ENCODE data around the gene GOLGA8J.
"Not testable (repeated sequence)": the region's sequence is repeated elsewhere in the genome, so short reads cannot be mapped to it uniquely, and the experiment has no call there.

GOLGA8J gene, protein sequence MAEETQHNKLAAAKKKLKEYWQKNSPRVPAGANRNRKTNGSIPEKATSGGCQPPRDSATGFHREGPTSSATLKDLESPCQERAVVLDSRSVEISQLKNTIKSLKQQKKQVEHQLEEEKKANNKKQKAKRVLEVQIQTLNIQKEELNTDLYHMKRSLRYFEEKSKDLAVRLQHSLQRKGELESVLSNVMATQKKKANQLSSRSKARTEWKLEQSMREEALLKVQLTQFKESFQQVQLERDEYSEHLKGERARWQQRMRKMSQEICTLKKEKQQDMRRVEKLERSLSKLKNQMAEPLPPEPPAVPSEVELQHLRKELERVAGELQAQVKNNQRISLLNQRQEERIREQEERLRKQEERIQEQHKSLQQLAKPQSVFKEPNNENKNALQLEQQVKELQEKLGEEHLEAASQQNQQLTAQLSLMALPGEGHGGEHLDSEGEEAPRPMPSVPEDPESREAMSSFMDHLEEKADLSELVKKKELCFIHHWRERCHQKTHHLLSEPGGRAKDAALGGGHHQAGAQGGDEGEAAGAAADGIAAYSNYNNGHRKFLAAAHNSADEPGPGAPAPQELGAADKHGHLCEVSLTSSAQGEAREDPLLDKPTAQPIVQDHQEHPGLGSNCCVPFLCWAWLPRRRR

DNA sequence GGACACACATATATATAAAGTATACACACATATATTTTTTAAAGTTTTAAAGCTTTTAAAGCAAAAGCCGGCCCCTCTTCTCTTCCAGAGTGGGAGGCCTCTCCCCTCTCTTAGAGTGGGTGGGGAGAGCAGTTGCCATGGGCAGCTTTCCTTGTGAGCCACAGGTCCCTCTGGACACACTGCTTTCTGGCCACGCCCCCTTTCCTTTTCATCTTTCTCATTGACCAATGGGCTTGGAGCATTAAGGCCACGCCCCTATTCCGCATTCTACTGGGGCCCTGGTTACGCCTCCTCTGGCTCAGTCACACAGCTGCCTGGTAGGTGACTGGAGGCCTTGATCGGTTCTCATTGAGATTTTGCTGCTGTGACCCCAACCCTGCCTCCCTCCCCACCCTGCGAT is at the start of gene GOLGA8J:
Gene GOLGA8J (plus strand): TSS at position 301 of the 400 bp plus-strand sequence. CDS start 98 bp downstream, at position 399.
- not testable (repeated sequence) for DNase-seq

DNA sequence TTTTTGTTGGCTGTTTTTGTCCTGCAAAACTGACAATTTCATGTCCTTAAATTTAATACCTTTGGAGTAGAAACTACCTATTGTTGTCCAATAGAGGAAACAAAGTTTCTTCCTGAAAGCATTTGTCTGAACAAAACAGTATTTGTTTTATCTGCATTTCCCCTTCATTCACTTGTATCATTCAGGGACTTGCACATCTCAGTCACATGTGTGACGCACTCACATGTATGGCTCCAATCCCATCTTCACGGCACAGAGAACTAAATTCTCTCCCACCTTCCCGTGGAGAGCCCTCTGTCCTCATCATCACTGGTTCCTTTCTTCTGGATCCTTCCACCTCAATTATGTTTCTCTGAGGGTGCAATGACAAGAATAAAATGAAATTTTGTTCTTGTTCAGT is 49.5 kb upstream of the GOLGA8J start:
- no peak for DNase-seq

DNA sequence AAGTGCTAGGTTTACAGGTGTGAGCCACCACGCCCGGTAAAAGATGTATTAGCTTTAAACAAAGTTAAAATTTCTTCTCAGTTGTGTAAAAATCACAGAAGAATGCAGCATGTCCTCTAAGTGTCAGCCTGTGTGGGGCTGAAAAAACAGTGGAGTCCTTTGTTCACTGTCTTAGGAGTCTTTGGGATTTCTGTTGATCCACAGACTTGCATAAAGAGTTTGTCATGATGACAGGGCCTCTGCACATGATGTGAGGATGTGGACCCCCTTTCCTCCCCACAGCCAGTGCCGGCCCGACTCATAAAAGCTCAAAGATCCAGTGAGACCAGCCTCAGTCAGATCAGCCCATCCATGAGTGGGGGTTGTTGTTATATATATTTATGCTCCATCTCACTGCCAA is 49.0 kb upstream of the GOLGA8J start:
- DNase-seq = peak in 1 of 51 donors; percentile 43

DNA sequence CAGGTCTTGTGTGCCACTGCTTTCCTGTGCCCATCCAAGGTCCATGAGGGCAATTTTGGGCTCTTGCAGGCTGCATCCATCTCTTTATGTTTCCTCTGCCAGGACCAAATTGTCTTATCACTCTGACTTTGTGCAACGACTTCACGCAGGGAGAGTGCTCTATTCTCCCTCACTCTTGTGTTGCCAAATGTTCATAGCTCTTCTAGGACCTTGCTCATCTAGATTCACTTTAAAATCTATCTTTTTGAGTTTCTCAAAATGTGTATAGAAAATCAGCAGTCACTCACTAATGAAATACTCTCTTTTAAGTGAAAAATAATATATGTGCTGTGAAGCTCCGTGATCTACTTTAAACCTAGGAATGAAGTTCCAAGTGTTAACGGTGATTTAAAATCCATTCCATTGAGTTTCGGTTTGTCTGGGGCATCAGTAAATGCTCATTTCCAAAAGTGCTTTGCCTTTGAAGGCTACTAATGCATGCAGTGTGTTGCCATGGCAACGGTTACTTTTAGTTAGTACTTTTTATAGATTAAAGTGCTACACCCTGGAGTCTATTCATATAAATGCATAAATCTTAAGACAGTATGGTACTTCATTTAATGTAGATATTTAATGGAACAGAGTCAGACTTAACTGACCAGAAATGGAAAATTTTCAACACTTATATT is 46.6 kb upstream of the GOLGA8J start:
- peak in 1 of 51 donors; percentile 35 for DNase-seq

DNA sequence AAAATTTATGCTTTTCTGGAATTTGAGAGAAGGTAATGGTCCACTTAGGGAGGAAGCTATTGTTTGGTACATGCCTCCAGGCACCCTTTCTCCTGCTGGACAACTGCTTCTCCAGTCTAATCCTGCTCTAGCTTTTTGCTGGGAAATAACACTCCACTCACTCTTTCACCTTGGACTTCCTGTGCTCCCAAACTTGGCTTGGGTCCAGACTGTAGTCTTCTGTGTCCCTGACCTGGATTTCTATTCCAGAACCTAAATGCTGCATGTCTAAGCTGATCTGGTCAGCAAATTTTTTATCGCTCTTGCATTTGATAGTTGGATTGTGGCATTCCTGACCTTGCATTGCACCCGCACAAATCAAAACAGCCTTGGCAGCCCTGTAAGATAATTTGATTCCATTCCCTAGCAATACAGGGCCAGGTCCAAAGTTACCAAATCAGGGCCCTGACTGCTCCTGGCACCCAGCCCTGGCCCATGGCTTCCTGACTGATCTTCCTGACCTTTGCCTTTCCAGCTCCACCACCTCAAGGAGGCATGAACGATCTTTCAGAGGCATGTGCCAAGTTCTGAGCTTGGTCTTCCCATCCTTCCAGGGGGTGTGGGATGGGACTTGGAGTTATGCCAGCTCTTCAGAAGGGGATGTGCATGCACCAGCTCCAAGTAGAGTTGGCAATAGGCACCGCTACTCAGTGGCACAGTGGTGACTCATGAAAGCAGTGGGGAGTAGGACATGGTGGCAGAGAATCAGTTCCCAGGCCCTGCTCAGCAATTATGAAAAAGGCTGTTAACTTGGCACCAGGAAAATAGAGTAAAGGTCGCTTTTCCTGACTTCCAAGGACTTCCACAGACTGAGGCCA is 43.9 kb upstream of the GOLGA8J start:
- DNase-seq = peak in 31 of 51 donors; percentile 15 to 76 (median 57)

DNA sequence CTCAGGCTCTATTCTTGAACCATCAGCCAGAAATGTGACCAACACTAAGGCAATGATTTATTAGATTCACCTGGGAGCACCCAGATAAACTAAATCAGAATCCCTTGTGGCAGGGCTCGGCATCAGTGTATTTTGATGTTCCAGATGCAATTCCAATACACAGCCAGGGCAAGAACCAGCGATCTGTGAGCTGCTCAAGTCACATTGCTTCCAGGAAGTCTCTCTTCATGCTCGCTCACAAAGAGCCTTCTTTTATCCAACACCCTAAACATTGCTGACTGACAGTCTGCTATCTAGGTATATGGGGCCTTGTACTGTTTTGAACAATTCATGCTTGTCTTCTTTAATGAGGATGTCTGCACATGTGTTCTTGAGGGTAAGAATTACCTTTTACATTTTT is 40.9 kb upstream of the GOLGA8J start:
- peak in 1 of 51 donors; percentile 40 for DNase-seq

DNA sequence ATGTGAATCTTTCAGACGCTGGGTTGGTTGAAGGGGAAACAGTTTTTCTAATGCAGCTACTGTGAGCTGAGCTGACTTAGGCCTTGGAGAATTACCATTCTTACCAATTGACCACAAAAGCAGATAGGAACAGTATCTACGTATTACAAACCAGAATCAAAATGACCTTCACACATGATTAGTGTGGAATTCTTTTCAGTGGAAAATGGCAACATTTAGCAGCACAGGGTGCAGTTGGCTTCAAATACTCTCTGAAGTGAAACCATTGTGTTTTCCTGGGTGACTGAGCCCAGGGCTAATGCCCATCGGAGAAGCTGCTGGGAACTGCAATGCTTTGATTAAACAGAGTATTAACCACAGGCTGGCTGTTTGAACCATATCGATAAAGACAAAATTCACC is 40.2 kb upstream of the GOLGA8J start:
- peak in 3 of 51 donors; percentile 8 to 65 (median 42) for DNase-seq

DNA sequence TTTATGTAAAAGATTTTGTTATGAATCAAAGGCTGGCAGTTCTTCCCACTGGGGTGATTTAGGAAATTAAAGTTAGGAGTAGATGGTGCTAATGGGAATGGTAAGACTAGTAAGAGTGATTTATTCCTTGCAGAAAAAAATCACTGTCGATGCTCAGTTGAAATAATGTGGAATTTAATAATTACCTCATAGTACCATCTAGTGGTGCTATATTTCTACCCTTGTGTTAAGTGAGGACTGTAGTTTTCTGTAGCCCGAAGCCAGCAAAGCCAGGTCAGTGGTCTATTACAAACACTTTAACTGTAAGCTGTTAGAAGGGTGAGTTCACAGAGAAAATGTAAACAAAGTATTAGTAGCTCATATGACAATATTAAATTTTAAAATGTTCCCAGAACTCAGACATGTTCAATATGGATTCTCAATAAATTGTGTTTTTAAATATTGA is 39.5 kb upstream of the GOLGA8J start:
- peak in 1 of 51 donors; percentile 65 for DNase-seq

DNA sequence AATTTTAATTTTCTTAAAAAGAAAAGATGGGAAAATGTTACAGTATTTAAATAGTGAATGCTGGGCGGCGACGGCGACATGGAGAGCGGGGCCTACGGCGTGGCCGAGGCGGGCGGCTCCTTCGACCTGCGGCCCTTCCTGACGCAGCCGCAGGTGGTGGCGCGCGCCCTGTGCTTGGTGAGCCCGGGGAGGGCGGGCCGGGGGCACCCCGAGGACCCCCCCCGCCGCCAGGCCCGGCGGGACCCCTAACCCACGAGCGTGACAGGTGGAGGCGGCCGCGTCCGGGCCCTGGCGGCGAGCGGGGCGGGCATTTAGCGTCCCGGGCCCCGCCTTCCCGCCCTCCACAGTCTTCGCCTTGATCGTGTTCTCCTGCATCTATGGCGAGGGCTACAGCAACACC is 38.4 kb upstream of the GOLGA8J start:
- DNase-seq = no peak

DNA sequence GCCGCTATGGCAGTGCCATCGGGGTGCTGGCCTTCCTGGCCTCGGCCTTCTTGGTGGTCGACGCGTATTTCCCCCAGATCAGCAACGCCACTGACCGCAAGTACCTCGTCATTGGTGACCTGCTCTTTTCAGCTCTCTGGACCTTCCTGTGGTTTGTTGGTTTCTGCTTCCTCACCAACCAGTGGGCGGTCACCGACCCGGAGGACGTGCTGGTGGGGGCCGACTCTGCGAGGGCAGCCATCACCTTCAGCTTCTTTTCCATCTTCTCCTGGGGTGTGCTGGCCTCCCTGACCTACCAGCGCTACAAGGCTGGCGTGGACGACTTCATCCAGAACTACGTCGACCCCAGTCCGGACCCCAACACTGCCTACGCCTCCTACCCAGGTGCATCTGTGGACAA is 37.9 kb upstream of the GOLGA8J start:
- not testable (repeated sequence) for DNase-seq

DNA sequence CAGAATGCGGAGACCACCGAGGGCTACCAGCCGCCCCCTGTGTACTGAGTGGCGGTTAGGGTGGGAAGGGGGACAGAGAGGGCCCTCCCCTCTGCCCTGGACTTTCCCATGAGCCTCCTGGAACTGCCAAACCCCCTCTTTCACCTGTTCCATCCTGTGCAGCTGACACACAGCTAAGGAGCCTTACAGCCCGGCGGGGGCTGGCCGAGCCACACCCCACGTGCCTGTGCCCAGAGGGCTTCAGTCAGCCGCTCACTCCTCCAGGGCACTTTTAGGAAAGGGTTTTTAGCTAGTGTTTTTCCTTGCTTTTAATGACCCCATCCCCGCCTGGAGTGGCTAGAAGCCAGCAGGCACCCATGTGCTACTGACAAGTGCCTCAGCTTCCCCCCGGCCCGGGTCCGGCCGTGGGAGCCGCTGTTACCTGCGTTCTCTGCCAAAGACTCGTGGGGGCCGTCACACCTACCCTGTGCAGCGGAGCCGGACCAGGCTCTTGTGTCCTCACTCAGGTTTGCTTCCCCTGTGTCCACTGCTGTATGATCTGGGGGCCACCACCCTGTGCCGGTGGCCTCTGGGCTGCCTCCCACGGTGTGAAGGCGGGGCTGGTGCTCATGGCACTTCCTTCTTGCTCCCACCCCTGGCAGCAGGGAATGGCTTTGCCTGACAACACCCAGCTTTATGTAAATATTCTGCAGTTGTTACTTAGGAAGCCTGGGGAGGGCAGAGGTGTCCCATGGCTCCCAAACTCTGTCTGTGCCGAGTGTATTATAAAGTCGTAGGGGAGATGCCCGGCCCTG is 37.3 kb upstream of the GOLGA8J start:
- not testable (repeated sequence) for DNase-seq

DNA sequence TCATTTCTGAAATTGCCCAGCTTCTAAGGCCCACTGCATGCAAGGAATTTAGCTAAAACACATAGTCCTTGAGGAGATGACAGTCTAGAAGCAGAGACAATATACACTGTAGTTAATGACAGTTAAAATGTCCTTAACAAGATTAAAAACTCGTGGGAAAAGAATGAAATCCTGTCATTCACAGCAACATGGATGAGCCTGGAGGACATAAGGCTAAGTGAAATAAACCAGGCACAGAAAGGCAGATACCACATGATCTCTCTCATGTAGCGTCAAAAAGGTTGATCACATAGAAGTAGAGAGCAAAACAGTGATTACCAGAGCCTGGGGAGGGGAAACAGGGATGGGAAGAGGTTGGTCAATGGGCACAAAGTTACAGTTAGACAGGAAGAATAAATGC is 36.3 kb upstream of the GOLGA8J start:
- DNase-seq = no peak

DNA sequence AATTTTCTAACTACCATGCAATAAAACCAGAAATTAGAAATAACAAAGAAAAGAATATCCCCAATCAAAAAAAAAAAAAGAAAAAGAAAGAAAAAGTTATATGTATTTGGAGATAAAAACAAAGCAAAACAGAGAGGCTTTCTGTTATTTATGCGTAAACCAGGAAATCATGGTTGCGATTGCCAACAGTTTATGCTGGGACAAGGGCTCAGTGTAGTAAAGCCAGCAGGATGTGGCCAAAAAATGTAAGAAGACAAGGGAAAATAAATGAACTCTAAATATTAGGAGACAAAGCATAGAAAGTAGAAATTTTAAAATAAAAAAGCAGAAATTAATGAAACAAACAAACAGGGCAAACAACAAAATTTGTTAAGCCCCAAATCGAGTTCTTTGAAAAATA is 27.2 kb upstream of the GOLGA8J start:
- no peak for DNase-seq

DNA sequence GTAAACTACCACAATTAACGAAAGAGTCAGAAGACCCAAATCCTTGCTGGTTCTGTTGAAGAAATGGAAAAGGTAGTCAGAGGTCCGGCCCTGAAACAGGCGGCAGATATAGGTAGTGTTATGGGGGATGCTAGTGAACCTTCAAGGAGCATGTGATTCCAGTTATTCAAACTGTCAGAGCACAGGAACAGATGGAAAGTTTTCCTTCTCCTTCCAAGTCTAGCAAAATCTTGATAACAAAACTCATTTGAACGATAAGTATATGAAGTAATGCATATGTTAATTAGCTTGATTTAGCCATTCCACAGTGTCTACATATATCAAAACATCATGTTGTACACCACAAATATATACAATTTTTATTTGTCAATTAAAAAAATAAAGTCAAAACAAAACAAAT is 26.6 kb upstream of the GOLGA8J start:
- no peak for DNase-seq

DNA sequence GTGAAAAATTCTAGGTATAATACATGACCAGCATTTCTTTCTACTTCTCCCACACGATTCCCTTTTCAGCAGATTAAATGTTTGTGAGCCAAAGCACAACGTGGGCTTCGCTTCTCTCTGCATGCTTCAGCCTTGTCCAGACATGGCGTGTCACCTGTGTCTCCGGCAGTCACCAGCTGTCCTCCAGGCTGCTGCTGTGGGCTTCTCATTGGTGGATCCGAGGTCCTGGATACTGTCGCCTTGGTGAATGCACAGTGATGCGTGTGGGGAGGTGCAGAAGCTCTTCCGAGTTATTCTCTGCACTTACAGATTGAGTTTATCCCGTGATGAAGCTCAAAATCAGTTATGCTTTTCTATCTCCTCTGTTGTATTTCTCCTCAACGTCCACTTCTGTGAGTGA is 23.0 kb upstream of the GOLGA8J start:
- peak in 2 of 51 donors; percentile 21 to 34 for DNase-seq

DNA sequence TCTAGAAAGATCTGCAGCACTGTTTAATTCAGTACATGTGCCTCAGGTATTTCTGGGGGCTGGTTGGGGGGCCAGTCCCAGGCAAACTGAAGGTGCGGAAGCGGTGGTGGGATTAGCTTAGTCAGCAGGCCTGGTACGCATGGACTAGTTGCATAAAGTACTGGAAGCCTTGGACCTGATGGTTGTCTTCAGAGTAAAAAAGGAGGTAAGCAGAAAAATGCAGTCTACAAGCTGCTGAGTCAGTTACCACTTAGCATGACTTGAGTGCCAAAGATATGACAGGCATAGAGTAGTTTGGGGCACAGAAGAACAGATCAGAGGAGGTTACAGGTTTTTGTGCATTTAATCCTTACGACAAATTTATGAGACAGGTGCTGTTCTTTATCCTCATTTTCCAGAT is 19.9 kb upstream of the GOLGA8J start:
- no peak for DNase-seq

DNA sequence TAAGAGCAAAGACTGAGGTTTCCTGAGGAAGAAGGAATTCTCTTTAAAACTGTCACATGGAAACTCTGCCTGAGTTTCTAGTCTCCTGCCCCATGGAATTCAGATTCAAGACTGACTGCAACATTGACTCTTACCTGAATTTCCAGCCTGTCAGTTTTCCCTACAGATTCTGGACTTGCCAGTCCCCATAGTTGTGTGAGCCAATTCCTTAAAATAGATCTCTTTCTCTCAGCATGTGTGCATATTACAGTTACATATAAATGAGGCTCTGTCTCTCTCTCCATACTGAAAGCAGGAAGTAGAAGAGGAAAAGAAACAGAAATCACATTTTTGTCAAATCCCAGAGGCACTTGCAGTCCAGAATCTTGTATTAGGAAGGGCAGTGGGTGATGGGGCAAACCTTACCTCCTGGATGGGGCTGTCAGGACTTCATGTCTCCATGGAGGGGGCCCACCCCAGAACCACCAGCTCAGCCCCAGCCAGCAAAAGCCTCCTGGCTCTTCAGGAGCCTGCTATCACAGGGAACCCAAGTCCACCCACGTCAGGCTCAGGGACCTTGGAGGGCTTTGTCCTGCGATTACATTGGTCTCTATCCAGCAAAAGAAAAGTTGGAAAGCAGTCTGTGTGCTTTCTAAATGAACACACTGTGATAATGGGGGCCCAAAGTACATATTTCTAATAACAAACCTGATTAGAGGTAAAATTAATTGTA is 18.8 kb upstream of the GOLGA8J start:
- DNase-seq = no peak

DNA sequence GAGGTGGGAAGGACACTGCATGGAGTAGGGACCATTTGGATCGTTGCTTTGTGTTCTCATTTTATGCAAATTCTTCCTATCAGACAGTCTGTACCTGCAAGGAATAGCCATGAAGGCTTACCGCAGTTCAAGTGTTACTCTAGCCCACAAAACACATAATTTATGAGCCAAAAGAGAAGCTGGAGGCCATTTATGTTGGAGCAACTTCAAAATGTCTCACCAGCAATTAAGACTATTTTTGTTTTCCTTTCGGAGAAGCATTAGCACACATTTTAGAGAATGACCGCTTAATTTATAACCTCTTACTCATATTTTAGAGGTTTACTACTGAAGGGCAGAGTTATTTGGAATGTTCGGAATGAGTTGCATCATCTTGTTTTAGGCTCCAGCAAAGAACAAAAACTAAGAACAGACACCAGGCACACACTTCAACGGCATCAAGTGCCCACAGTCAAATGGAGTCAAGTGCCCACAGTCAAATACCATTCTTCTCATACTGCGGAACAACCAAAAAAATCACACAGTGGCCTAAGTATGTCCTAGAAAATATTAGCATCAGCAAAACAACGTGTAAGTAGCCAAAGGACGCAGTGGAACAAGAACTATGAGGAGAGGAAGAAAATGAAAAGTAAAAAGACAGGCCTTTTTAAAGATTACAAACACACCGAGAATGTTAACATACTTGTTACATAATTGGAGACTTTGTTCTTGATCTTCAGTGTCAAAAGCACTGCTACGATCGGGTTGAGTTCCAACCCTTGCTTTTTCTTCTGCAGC is 17.5 kb upstream of the GOLGA8J start:
- DNase-seq = peak in 2 of 51 donors; percentile 38 to 74

DNA sequence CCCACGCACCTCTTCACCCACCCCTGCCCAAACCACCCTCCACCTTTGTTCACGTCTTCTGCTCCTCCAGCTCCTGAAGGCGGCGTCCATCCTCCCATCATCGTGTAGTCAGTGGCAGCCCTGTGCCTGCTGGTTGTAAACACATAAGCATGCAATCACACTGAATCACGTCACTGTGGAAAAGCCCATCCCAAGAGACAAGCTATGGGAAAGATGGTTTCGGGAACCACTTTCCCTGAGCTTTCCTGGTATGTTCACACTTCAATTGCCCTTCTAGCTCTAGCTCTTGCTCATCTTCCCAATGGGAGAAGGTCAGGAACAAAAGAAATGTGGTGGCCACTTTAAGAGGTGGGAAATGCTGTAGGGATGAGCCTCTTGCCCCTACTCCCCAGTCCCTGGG is 14.4 kb upstream of the GOLGA8J start:
- no peak for DNase-seq
